Pancreas (tissue), 10 donors: ENCODE measurements around the gene SLC5A3. TPM values are rescaled to one million over a fixed set of nuclear protein-coding genes. Genes with fewer than 3 reads are reported as not detected.

Source experiments
- ATAC-seq, 4 donors: fragments of 200-7000 bp; cut with Tn5 transposase; one replicate each; pipeline versions ENCODE4 v1.8.0 to v1.9.1; 2020; ENCODE audit warnings: mild to moderate bottlenecking in 4 of 4, moderate library complexity in 4 of 4
- DNase-seq, 6 donors: peaks; one replicate each; pipeline ENCODE4 v3.0.0-alpha.2; 2020
- FAIRE-seq: peaks from 2 replicates; lab custom pipeline; 2012; peaks lifted over from hg19 to GRCh38; lab: Jason Lieb, UNC
- H3K27ac ChIP-seq, 4 donors: fragments of 200-600 bp; sonication (generic); 1 replicate in 3 of 4; 2 replicates in 1 of 4; pipeline versions ENCODE4 v1.5.0 to v1.8.0; 2020
- H3K27me3 ChIP-seq, 4 donors: fragments of 200-600 bp; one replicate each; pipeline ENCODE4 v1.8.0; 2021
- H3K36me3 ChIP-seq, 3 donors: fragments of 200-600 bp; sonication (generic) in 1 of 3; one replicate each; pipeline versions ENCODE4 v1.5.0 to v1.8.0; 2020 to 2021
- H3K4me1 ChIP-seq, 3 donors: fragments of 200-600 bp; one replicate each; pipeline ENCODE4 v1.8.0; 2021
- H3K4me3 ChIP-seq, 4 donors: fragments of 200-600 bp; sonication (generic) in 2 of 4; one replicate each; pipeline versions ENCODE4 v1.5.0 to v1.8.0; 2020 to 2021
- H3K9me3 ChIP-seq, 4 donors: fragments of 200-600 bp; one replicate each; pipeline ENCODE4 v1.8.0; 2021
- CTCF ChIP-seq, 4 donors: fragments of 200-600 bp; sonication (generic) in 3 of 4; IDR thresholded peaks; one replicate each; pipeline versions ENCODE4 v1.5.0 to v1.8.0; 2021; ENCODE audit warnings: antibody characterized with exemption in 4 of 4
- WGBS, 2 donors: extraction: QIAGEN DNeasy Blood & Tissue Kit; methylation state at CpG; one replicate each; pipeline ENCODE4 v1.1.7; 2013; 5-methylcytosine and 5-hydroxymethylcytosine counted together
- intact Hi-C, 3 donors: fragments of 100-400 bp; cut with DNase I; formaldehyde crosslinking; loops; one replicate each; pipeline versions ENCODE4 v1.11.1 to v1.14.2; 2022
- polyA plus RNA-seq, 2 donors: library from polyadenylated mRNA; stranded (reverse); fragments of 200-250 nt; gene quantifications; one replicate each; pipeline ENCODE4 v1.2.3, GENCODE V29; 2013
- total RNA-seq, 6 donors: library from RNA; stranded (reverse); fragmentation: NEBNext Ultra II Directional in 4 of 6; extraction: Animal tissue kit (Norgen Biotek cat#: 25700) in 4 of 6; gene quantifications; one replicate each; pipeline versions ENCODE4 v1.2.1 to v1.2.4, GENCODE V29; 2021 to 2023
- donor health status: healthy with polysubstance abuse.
- donor health status: DM: no; HTN: no; CAD: no; lungs with moderate emphysema.
- donor health status: DM: no; HTN: no; CAD: no.
- donor health status: control.
- donor health status: control.
- donor health status: Bipolar disorder and iron deficiency.
- donor health status: DM: yes; HTN: yes; CAD: no.
- donor health status: DM: no; HTN: no; CAD: no.
- donor health status: DM: no; HTN: no; CAD: no.
- donor health status: DM: yes; HTN: yes; CAD: no.

SLC5A3 gene
- total and polyA plus RNA-seq, 8 donors: 0.49 to 5.9 (median 2.6) TPM

DNA sequence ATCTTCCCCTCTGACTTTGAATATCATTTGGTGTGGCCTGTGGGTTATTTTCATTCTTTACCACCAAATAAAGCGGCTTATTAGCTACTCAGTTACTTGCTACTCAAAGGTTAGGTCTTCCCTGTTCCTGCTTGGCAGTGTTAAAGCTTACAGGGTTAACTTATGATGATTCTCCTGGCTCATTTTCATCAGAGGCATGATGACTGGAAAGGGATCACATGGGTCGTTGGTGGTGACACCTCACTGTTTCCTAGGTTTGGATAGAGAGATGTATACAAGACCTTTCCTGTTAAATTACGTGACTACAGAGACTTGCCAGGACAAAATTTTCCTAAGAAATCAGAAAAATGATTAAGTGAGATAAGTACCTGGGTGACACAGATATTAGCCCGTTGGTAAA is 27.4 kb downstream of the SLC5A3 start:
- intact Hi-C loops: no loop called here
- Histone ChIP-seq H3K9me3 (no peaks in the 10 kb centered on the region), H3K4me1 (peaks cover 0 to 7% (median 0%) of the 10 kb centered on the region in 3 donors), H3K27ac (no peak overlapping the region), H3K4me3 (no peak overlapping the region), H3K27me3 (no peaks in the 10 kb centered on the region), H3K36me3 (no peaks in the 10 kb centered on the region)
- FAIRE-seq (no peak), ATAC-seq (peak in 1 of 4 donors; percentile 14), DNase-seq (no peak)
- WGBS, 2 donors: 50 to 51% methylated on average over 4 of the region's 4 CpGs
- no peak for TF ChIP-seq CTCF (IDR thresholded peaks at IDR 0.05)

- no peak for ATAC-seq
Measured at GRCh38 chr21:34105947-34106541, 32.7 kb downstream of the SLC5A3 start.

GRCh38 chr21:34107606-34108005 is 34.2 kb downstream of the SLC5A3 start:
- intact Hi-C loops: no loop called here

More at GRCh38 chr21:34105947-34106541, 32.7 kb downstream of the SLC5A3 start:
- Histone ChIP-seq H3K27ac (no peak overlapping the region), H3K4me3 (no peak overlapping the region), H3K9me3 (no peaks in the 10 kb centered on the region), H3K36me3 (no peaks in the 10 kb centered on the region), H3K27me3 (no peaks in the 10 kb centered on the region), H3K4me1 (peaks cover 0 to 13% (median 0%) of the 10 kb centered on the region in 3 donors)
- intact Hi-C loops: no loop called here
- TF ChIP-seq CTCF (IDR thresholded peaks at IDR 0.05): no peak
- DNase-seq (no peak), FAIRE-seq (no peak)

DNA sequence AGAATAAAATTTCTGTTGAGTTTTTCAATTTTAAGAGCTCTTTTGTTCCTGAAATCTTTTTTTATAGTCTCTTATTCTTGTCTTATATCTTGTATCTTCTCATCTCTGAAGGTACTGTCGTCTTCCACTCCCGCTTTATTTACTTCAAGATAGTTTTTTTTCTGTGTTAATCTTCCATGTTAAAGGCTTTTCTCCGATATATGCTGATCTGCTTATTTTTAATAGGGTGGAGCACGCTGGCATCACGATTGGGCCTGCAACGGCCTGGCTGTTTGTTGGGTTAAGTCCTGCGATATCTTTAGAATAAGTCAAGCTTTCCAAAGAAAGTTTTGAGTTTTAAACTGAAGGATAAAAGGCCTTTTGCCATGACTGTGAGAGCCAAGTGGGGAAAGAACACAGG is 35.7 kb downstream of the SLC5A3 start:
- no peak overlapping the region for H3K27ac ChIP-seq
- ATAC-seq: no peak
- H3K36me3 ChIP-seq: no peaks in the 10 kb centered on the region
- H3K4me1 ChIP-seq: peaks cover 0 to 7% (median 0%) of the 10 kb centered on the region in 3 donors
- WGBS, 2 donors: 95 to 97% methylated on average over 7 of the region's 7 CpGs
- FAIRE-seq: no peak
- no peak for DNase-seq
- TF ChIP-seq CTCF (IDR thresholded peaks at IDR 0.05): no peak
- H3K4me3 ChIP-seq: no peak overlapping the region
- H3K27me3 ChIP-seq: no peaks in the 10 kb centered on the region
- intact Hi-C loops: no loop called here
- H3K9me3 ChIP-seq: no peaks in the 10 kb centered on the region

More at GRCh38 chr21:34107606-34108005, 34.2 kb downstream of the SLC5A3 start:
- 66 to 71% methylated on average over 1 of the region's 1 CpG for WGBS, 2 donors
- H3K4me3 ChIP-seq: no peak overlapping the region
- no peak for TF ChIP-seq CTCF (IDR thresholded peaks at IDR 0.05)
- H3K27me3 ChIP-seq: no peaks in the 10 kb centered on the region
- no peak overlapping the region for H3K27ac ChIP-seq
- FAIRE-seq (no peak), DNase-seq (no peak), ATAC-seq (no peak)
- peaks cover 0 to 12% (median 0%) of the 10 kb centered on the region in 3 donors for H3K4me1 ChIP-seq
- H3K9me3 ChIP-seq: no peaks in the 10 kb centered on the region
- no peaks in the 10 kb centered on the region for H3K36me3 ChIP-seq

- 33 to 41% methylated on average over 8 of the region's 8 CpGs for WGBS, 2 donors
- Histone ChIP-seq H3K27ac (no peak overlapping the region), H3K9me3 (no peaks in the 10 kb centered on the region), H3K4me1 (peaks cover 0 to 7% (median 0%) of the 10 kb centered on the region in 3 donors), H3K27me3 (no peaks in the 10 kb centered on the region), H3K4me3 (no peak overlapping the region), H3K36me3 (no peaks in the 10 kb centered on the region)
- no peak for FAIRE-seq
- intact Hi-C loops: no loop called here
- DNase-seq: no peak
- TF ChIP-seq CTCF (IDR thresholded peaks at IDR 0.05): no peak
- peak in 1 of 4 donors; percentile 50 for ATAC-seq
Measured at GRCh38 chr21:34110594-34111202, 37.3 kb downstream of the SLC5A3 start.
